NCI-H226 (cell line): ENCODE data around the gene DYNC1H1.
"Not testable (repeated sequence)": the region's sequence is repeated elsewhere in the genome, so short reads cannot be mapped to it uniquely, and the experiment has no call there.

ENCODE experiments used
- DNase-seq: peaks from one replicate; pipeline ENCODE4 v3.0.0-alpha.2; 2015

DYNC1H1 gene

DNA sequence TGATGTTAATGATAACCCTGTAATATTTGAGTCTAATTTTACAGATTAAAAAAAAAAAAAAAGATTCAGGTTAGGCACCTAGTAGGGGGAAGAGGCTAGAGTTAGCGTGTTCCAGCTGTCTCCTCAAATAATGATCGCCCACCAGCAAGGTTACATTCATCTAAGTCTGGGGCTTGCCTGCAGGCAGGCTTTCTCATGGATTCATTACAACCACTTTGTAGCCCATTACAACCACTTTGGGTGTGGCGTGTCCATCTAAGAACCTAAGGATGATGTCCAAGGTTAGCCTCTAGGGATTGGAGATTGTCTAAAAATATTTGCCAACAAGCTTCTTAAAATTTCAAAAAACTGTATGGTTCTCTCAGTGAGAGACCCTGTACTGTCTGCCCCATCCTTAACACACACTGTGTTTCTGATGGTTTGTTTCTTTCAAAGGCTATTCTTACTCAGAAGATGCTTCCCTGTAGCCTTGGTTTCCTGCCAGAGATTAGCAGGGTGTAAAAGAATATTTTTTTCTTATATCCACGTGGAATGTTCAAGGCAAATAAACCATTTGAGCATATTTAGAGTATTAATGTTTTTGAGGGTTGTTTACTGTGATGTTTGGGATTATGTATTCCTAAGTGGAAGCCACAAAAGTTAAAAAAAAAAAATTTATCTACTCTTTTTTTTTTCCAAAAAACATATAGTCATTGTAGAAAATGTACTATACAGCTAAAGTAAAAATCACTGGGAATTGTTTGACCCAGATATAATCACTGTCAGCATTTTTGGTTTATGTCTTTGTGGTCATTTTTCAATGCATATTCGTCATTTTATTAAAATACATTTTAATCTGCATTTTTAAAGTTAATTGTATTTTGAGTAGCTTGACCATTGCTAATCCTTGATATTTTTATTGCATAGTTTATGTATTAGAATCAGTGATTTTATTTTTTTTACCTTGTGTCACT, 1.7 kb downstream of the DYNC1H1 start:
- DNase-seq = no peak

DNA sequence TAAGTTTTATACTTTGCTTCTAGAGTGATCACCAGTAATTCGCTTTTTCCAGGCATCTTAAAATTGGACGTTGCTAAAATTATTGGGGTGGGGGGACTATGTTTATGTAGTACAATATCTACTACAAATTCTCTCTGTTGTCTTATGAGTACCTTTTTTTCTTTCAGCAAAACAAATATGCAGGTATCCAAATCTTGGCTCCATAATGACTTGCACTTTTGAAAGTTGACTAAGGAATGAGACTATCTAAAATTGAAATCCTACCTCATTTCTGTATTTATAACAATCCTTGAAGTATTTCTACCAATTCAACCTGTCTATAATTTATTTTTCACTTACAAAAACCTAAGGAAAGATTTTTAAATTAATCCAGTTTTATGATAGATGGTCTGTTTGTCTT, 2.4 kb downstream of the DYNC1H1 start:
- no peak for DNase-seq

DNA sequence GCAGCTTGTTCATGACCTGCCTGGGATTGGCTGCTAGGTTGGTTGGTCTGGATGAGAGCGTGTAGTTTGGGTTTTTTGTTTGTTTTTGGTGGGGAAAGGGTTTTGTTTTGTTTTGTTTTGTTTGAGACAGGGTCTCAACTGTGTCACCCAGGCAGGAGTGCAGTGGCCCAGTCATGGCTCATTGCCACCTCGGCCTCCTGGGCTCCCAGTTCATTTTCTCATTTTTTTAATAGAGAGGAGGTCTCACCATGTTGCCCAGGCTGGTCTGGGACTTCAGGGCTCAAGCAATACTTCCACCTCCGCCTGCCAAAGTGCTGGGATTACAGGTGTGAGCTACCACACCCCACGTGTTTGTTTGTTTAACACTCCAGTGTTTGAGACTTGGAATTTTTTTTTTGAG, 3.8 kb downstream of the DYNC1H1 start:
- no peak for DNase-seq

DNA sequence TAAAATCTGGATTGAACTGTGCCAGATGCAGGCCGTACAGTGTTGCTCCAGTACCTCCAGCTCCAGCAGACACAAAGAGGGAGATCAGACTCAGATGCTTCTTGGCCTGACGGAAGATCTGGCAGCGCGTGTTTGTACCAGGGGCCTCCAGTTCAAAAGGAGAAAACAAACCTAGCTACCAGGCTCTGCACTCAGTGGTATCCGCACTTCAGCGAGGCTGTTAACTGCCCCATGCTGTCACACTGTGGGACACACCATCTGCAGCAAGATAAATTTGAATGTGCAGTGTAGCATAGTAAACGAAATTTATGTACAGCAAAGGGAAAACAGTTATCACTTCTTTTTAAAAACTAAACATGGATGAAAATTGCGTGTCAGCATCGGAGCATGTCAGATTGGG, 5.1 kb downstream of the DYNC1H1 start:
- DNase-seq = no peak

DNA sequence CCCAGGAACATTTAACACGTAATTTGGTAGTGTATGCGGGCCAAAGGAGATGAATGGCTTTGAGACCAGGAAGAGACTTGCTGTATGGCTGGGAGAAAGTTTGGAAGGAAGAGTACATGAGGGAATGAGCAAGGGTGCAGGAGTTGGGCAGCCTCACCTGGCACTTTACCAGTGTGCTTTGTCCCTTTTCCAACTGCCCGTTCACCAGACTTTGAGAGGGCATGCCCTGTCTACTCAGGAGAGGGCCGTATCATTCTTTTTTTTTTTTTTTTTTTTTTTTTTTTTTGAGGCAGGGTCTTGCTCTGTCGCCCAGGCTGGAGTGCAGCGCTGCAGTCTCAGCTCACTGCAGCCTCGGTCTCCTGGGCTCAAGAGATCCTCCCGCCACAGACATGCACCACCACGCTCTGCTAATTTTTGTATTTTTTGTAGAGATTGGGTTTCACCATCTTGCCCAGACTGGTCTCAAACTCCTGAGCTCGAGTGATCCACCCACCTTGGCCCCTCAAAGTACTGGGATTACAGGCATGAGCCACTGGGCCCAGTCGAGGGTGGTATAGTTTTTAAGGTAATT, 6.5 kb downstream of the DYNC1H1 start:
- no peak for DNase-seq

DNA sequence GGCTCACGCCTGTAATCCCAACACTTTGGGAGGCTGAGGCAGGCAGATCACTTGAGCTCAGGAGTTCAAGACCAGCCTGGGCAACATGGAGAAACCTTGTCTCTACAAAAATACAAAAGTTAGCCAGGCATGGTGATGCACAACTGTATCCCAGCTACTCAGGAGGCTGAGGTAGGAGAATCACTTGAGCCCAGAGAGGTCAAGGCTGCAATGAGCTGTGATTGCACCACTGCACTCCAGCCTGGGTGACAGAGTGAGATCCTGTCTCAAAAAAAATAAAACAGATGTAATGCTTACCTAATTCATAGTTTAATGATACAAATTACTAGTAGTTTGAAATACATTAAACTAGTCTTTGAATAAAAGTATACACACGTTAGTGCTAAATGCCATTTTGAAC, 7.1 kb downstream of the DYNC1H1 start:
- DNase-seq = not testable (repeated sequence)

DNA sequence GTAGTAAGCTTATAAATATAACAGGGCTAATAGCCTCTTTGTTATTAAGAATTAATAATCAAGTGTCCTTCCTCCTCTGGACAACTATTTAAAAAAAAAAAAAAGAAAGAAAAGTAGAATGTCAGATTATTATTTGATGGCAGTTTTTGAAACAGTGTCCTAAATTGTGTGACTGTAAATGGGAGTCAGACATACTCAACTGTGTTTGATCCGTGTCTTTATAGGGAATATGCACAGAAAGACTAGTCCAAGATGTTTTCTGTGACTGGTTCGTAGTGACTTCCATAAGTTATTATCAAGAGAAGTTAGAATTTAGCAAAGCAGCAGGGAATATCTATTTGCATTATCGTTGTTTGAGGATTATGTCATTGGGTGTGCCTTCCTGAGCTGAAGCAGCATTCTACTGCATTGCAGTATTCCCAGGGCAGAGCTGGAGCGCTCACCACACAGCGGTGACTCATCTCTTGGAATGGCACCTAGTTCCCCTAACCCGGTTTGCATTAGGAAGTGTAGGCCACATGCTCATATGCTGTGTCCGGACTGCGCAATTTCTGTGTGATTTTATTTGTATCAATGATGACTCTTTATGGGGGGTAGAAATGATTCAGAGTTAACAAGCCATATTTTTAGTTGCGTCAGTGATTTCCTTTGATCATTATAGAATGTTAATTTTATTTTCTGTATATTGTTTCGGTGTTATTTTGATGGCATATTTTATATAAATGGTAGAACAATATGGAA, 7.9 kb downstream of the DYNC1H1 start:
- DNase-seq = peak; percentile 99

DNA sequence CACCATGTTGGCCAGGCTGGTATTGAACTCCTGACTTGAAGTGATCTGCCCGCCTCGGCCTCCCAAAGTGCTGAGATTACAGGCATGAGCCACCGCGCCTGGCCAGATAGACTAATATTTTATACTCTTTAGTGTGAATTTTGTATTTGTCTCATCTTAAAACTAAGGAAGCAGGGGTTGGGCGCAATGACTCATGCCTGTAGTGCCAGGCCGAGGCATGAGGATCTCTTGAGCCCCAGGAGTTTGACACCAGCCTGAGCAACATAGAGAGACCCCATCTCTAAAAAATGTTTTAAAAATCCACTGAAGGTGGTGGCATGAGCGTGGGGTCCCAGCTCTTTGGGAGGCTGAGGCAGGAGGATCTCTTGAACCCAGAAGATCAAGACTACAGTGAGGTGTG, 9.0 kb downstream of the DYNC1H1 start:
- DNase-seq = peak; percentile 29

DNA sequence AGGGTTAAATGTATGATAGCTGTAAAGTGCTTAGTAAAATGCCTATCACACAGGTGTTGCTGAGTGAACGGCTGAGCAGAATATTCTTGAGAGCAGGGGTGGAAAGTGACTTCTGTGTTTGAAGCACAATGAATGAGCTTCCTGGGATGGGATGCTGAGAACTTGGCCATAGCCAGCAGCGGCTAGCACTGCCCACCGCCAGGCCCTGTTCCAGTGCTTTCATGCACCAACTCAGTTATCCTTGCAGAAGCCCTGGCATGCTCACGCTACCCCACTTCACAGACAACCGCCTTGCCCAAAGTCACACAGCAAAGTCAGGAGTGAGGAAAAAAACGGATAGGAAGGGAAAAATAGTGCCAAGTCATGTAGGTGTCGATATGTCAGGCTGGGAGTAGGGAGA, 10.9 kb downstream of the DYNC1H1 start:
- no peak for DNase-seq

DNA sequence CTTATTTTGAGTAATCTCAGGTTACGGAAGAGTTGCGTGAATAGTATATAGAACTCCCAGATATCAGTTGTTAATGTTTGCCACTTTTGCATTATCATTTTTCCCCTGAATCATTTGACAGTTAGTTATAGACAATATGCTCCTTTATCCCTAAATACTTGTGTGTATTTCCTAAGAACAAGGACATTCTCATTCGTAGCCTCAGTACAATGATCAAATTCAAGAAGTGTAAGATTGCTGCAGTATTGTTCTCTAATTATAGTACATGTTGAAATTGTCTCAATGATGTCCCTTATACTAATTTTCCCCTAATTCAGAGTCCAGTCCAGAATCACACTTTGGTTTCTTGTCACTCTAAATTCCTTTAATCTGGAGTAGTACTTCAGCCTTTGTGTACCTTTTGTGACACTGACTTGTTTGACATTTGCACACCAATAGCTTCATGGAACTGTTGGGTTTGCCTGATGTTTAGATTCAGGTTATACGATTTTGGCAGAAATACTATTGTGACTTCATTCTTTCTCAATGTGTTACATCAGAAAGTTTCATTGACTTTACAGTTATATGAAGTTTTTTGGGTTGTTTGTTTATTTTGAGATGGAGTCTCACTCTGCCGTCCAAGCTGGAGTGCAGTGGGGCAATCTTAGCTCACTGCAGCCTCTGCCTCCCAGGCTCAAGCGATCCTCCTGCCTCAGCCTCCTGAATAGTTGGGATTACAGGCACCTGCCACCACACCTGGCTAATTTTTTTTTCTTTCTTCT, 13.1 kb downstream of the DYNC1H1 start:
- no peak for DNase-seq

DNA sequence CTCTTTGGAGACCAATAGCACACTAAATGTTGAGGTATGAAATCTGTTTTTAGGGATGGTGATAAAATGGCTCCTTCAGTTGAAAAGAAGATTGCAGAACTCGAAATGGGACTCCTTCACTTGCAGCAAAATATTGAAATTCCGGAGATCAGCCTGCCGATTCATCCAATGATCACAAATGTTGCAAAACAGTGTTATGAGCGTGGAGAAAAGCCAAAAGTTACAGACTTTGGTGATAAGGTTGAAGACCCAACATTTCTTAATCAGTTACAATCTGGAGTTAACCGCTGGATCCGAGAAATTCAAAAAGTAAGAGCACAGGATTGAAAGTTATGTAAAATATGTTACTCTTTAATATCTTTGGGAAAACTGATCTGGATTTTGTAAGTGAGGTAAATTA, 15.3 kb downstream of the DYNC1H1 start:
- peak; percentile 45 for DNase-seq

DNA sequence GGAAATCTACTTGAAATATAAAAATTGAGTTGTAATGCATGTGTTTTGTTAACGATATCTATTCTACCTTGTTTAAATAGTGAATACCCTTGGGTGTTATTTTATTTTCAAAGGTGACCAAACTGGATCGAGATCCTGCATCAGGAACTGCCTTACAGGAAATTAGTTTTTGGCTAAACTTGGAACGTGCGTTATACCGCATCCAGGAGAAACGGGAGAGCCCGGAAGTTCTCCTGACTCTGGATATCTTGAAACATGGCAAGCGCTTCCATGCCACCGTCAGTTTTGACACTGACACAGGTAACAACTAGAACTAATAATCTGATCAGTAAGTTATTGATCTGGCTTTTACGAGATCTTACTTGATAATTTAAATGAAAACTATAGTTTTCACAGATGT, 15.9 kb downstream of the DYNC1H1 start:
- peak; percentile 52 for DNase-seq

DNA sequence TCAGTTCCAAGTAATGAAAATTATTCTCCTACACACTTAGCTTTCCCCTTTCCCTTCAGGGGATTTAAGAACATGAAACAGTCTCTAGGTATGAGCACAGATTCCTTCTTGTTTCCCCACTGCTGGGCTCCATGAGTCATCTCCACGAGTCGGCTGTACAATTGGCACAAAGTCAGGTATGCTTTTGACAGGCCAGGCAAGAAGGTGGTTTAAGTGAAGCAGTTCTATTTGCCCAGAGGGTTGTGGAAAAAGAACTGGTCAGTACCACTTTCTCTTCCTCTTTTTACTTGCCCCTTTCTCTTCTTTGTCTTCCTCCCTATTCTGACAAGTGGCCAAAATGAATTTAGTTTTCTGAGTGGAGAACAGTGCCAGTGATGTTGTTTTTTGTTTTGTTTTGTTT, 16.3 kb downstream of the DYNC1H1 start:
- DNase-seq = peak; percentile 99

DNA sequence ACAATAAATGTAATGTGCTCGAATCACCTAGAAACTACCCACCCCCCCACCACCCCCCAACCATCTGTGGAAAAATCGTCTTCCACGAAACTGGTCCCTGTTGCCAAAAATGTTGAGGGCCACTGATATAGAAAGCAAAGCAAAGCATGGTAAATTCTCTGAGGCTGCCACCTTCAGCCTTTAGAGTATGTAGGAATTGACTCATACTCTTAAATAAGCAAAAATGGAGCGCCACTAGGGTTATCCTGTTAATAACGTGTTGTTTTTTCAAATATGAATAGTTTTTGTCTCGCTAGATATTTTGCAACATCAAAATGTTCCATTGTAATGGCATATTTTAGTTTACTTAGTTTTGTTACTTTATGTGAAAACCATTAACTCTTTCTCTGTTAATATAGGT, 18.2 kb downstream of the DYNC1H1 start:
- DNase-seq = no peak

DNA sequence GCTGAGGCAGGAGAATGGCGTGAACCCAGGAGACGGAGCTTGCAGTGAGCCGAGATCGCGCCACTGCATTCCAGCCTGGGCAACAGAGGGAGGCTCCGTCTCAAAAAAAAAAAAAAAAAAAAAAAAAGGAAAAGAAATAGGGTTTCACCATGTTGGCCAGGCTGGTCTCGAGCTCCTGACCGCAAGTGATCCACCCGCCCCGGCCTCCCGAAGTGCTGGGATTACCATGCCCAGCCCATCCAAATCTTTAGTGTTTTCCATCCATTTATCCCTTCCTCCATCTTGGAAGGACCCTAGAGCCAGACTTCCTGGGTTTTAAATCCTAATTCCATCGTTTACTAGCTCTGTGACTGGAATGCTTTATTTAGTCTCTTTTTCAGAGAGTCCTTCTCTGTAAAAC, 20.5 kb downstream of the DYNC1H1 start:
- not testable (repeated sequence) for DNase-seq

DNA sequence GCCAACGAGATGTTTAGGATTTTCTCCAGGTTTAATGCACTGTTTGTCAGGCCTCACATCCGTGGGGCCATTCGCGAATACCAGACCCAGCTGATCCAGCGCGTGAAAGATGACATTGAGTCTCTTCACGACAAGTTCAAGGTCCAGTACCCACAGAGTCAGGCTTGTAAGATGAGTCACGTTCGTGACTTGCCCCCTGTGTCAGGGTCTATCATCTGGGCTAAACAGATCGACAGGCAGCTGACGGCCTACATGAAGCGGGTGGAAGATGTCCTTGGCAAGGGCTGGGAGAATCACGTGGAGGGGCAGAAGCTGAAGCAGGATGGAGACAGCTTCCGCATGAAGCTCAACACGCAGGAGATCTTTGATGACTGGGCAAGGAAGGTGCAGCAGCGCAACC, 21.6 kb downstream of the DYNC1H1 start:
- DNase-seq = no peak

DNA sequence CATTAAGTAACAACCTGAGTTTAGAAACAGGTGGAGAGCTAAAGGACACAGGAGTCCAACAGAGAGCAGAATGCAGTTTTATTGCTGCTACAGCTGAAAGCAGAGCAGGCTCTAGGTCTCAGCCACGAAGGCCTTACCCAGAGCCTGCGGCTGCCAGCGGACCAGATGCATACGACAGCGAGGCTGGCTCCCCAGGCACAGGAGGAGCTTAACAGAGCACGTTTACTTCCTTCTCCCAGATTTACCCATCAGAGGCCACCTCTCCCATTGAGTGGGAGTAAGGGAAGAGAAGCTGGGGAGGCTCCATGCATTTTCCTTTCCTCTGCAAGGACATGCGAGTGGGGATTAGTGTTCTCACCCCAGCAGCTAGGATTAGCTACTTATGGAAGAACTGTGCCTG, 22.6 kb downstream of the DYNC1H1 start:
- no peak for DNase-seq

DNA sequence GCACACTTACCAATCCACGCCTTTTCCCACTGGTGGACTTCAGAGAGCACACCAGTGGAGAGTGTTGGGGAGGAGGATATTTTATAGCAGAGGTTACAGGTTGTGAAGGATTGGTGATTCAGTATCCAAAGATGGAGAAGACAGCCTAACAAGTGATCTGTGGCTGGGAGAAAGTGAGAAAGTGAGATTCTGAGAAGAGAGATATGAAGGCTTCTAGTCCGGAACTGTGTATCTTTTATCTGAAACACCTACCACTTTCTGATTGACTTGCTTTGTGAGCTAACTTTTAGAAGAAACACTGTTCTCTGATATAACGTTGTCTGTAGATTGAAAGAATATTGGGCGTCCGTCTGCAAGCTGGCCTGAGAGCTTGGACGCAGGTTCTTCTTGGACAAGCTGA, 24.0 kb downstream of the DYNC1H1 start:
- no peak for DNase-seq

DNA sequence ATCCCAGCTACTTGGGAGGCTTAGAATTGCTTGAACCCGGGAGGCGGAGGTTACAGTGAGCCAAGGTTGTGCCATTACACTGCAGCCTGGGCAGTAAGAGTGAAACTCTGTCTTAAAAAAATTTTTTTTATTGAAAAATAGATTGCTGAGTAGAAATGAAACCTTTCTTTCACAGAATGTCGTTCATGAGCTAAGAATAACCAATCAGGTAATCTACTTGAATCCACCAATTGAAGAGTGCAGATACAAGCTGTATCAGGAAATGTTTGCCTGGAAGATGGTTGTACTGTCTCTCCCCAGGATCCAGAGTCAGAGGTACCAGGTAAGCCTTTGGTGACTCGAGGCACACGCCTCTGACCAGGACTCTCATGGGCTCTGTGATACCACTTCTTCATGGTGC, 27.0 kb downstream of the DYNC1H1 start:
- no peak for DNase-seq

DNA sequence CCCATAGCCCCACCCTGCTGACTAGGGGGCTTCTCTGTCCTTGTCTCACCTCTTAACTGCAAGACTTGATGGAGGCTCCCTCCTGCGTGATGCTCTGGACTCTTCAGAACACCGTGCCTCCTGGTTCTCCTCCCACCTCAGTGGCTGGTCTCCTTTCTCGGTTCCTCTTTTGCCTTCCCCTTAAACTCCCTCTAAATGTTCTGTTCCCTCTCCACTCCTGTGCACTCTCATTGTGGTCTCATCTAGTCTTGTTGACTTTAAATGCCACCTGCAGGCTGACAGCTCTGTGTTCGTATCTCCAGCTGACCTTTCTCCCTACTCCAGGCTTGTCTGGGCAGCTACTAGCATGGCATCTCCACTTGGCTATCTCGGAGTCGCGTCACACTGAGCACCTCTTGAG, 28.3 kb downstream of the DYNC1H1 start:
- no peak for DNase-seq

DNA sequence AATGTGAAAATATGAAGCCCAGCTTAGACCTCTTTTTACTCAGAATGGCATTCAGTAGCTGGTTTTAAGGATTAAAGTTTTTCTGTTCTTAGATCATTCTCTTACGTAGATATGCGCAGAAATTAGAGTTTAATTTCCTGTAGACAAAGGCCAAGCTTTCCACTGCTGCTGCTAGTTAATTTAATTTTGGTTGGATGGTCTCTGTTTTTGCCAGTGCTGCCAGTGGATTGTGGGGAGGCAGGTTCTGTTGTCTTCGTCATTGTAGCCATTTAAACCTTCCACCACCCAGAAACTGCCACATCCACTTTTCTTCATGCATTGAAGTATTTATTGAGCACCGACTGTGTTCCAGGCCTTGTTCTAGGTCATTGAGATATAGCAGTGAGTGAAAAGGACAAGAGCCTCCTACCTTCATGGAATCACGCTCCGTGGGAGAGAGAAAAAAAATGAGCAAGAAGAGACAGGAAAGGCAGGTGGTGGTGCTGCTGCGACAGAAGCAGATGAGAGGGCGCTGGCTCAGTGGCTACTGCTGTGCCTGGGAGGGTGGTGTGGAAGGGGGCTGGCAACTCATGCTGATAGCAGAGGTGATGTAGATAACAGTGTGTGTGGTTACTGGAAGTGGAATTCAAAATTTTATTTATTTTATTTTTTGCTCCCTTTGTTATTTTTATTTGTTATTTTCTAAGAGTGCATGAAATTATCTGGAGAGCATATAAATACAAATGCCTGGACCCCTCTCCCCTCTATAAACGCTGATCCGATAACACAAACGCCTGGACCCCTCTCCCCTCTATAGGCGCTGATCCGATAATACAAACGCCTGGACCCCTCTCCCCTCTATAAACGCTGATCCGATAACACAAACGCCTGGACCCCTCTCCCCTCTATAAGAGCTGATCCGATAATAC, 33.3 kb downstream of the DYNC1H1 start:
- no peak for DNase-seq

DNA sequence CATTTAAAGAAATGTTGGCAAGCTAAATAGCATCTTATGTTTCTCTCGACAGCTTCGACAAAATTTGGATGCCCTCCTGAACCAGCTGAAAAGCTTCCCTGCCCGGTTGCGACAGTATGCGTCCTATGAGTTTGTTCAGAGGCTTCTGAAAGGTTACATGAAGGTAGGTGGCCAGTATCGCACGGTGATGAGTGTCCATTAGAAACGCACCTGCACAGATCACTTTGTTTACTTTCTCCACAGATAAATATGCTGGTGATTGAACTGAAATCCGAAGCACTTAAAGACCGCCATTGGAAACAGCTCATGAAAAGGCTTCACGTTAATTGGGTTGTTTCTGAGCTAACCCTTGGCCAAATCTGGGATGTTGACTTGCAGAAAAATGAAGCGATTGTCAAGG, 36.5 kb downstream of the DYNC1H1 start:
- DNase-seq = no peak
